ENCODE data around the gene SNAPC2. TPM values are rescaled to one million over a fixed set of nuclear protein-coding genes. Genes with fewer than 3 reads are reported as not detected.
A peak's percentile ranks its signal among the peaks of the same experiment; 100 is the strongest.

The SNAPC2 gene
- total RNA-seq, 4 donors from 2014 or later = 11.4 to 35.9 (median 13.0) TPM

DNA sequence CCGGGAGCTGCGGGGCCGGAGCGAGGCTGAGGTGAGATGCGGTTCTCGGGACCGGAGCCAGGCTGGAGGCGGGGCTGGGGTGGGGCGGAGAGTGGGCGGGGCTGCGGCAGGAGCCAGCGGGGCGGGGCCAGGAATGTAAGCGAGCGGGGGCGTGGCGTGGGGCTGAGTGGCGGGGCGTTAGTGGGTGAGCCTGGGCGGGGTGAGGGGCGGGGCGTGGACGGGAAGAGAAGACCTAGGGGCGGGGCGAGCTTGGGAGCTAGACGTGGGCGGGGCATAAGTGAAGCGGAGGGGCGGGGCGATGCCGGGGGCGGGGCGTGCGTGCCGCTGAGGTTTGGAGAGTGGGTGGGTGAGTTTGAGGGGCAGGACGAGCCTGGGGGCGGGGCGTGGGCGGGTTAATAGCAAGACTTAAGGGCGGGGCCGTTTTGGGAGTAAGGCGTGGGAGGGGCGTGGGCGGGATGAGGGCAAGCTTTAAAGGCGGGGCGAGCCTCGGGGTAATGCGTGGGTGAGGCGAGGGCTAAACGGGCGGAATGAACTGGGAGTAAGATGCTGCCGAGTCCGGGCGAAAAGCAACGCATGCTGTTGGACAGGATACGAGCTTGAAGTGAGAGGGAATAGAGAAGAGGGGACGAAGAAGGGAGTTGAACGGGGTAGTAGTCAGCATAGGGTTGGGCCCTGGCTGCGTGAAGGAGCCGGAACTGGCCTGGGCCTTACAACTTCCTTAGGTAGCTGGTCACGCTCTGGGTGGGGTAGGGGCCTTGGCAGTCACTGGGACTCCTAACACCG, 572 bp downstream of the SNAPC2 start:
- intact Hi-C loops (cut with DNase I; ENCODE audit: low total_unique reads) (no loop called here), in situ Hi-C loops (cut with MboI; ENCODE audit: low pct_ligation_motif_present in 1 of 4, low pct_unique_long_range_greater_than_20kb in 1 of 4, low sequenced_read_pairs in 3 of 4) (no loop called here)
- WGBS, 2 donors (ENCODE audit: low coverage in 1 of 2) = 0% methylated on average over 20 to 51 of the region's 62 CpGs
- peak; percentile 100 for DNase-seq
- peaks cover 40% of the 10 kb centered on the region for H3K27me3 ChIP-seq
- H3K36me3 ChIP-seq = peaks cover 0 to 10% (median 0%) of the 10 kb centered on the region in 4 donors
- H3K4me3 ChIP-seq = peak overlapping the region; percentile 67 to 83 (median 71)
- peak; percentile 38 to 73 (median 71) for TF ChIP-seq POLR2AphosphoS5 (IDR thresholded peaks at IDR 0.05)
- TF ChIP-seq, protein P1, sequence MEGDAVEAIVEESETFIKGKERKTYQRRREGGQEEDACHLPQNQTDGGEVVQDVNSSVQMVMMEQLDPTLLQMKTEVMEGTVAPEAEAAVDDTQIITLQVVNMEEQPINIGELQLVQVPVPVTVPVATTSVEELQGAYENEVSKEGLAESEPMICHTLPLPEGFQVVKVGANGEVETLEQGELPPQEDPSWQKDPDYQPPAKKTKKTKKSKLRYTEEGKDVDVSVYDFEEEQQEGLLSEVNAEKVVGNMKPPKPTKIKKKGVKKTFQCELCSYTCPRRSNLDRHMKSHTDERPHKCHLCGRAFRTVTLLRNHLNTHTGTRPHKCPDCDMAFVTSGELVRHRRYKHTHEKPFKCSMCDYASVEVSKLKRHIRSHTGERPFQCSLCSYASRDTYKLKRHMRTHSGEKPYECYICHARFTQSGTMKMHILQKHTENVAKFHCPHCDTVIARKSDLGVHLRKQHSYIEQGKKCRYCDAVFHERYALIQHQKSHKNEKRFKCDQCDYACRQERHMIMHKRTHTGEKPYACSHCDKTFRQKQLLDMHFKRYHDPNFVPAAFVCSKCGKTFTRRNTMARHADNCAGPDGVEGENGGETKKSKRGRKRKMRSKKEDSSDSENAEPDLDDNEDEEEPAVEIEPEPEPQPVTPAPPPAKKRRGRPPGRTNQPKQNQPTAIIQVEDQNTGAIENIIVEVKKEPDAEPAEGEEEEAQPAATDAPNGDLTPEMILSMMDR (IDR thresholded peaks at IDR 0.05) = peak in 1 of 5 experiments; percentile 9
- no peak for TF ChIP-seq EP300 (IDR thresholded peaks at IDR 0.05; ENCODE audit: low read depth)
- TF ChIP-seq POLR2A (IDR thresholded peaks at IDR 0.05) = peak; percentile 70
- H3K9me3 ChIP-seq = no peaks in the 10 kb centered on the region
- H3K27ac ChIP-seq = peak overlapping the region; percentile 88 to 99 (median 94)
- peaks cover 31 to 67% (median 55%) of the 10 kb centered on the region in 4 donors for H3K4me1 ChIP-seq

DNA sequence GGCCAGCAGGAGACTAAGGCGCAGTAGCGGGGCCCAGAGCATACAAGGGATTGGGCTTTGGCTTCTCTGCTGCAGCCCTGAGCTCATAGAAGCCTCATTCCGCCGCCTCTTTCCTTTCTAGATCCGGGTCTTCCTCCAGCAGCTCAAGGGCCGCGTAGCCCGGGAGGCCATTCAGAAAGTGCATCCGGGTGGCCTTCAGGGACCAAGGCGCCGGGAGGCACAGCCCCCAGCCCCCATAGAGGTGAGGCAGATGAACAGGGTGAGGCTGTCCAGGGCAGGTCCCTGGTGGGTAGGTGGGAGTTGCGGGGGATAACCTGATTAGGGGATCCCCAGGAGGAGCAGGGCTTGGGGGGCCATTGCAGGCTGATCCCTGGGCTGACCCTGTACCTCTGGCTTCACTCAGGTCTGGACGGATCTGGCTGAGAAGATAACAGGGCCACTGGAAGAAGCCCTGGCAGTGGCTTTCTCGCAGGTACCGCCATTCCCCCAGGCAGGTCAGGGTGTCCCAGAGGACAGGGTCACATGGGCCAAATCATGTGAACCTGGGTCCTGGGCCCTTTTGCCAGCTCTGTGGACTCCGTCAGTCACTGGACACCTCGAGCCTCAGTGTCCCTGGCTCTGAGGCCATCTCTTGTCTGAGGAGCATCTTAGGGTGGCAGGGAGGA, 1.3 kb downstream of the SNAPC2 start:
- intact Hi-C loops (cut with DNase I; ENCODE audit: low total_unique reads) (no loop called here), in situ Hi-C loops (cut with MboI; ENCODE audit: low pct_ligation_motif_present in 1 of 4, low pct_unique_long_range_greater_than_20kb in 1 of 4, low sequenced_read_pairs in 3 of 4) (no loop called here)
- peaks cover 0 to 10% (median 0%) of the 10 kb centered on the region in 4 donors for H3K36me3 ChIP-seq
- peaks cover 27 to 64% (median 52%) of the 10 kb centered on the region in 4 donors for H3K4me1 ChIP-seq
- peak overlapping the region; percentile 29 to 73 (median 45) for H3K4me3 ChIP-seq
- H3K27ac ChIP-seq = peak overlapping the region; percentile 88 to 97 (median 91)
- TF ChIP-seq POLR2A (IDR thresholded peaks at IDR 0.05) = peak; percentile 5
- TF ChIP-seq, protein P1 (IDR thresholded peaks at IDR 0.05) = no peak
- no peak for TF ChIP-seq POLR2AphosphoS5 (IDR thresholded peaks at IDR 0.05)
- TF ChIP-seq EP300 (IDR thresholded peaks at IDR 0.05; ENCODE audit: low read depth) = no peak
- WGBS, 2 donors (ENCODE audit: low coverage in 1 of 2) = 40% methylated on average over 16 of the region's 17 CpGs; no CpG with 5 or more reads in 1 of the 2 donors
- DNase-seq = no peak
- H3K27me3 ChIP-seq = peaks cover 33% of the 10 kb centered on the region
- no peaks in the 10 kb centered on the region for H3K9me3 ChIP-seq

DNA sequence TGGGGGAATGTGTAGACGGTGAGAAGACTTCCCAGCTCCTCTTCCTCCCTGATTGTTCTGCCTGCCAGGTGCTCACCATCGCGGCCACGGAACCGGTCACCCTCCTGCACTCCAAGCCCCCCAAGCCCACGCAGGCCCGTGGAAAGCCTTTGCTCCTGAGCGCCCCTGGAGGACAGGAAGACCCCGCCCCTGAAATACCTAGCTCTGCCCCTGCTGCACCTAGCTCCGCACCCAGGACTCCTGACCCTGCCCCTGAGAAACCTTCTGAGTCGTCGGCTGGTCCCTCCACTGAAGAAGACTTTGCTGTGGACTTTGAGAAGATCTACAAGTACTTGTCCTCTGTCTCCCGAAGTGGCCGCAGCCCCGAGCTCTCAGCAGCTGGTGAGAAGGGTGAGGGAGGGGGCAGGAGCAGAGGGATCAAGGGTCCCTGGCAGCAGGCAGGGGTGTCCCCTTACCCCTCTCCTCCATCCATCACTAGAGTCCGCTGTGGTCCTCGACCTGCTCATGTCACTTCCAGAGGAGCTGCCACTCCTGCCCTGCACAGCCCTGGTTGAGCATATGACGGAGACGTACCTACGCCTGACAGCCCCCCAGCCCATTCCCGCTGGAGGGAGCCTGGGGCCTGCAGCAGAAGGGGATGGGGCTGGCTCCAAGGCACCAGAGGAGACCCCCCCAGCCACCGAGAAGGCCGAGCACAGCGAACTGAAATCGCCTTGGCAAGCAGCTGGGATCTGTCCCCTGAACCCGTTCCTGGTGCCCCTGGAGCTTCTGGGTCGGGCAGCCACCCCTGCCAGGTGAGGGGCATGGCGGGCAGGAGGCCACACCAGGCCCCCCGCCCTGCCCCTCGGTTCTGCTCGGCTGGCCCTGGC, 2.1 kb downstream of the SNAPC2 start:
- Histone ChIP-seq H3K27me3 (peaks cover 25% of the 10 kb centered on the region), H3K4me3 (no peak overlapping the region), H3K9me3 (no peaks in the 10 kb centered on the region), H3K4me1 (peaks cover 33 to 64% (median 52%) of the 10 kb centered on the region in 4 donors), H3K36me3 (peaks cover 0 to 10% (median 0%) of the 10 kb centered on the region in 4 donors), H3K27ac (peak overlapping the region; percentile 88 to 97 (median 91))
- 94% methylated on average over 30 of the region's 31 CpGs; no CpG with 5 or more reads in 1 of the 2 donors for WGBS, 2 donors (ENCODE audit: low coverage in 1 of 2)
- no peak for TF ChIP-seq POLR2A (IDR thresholded peaks at IDR 0.05)
- TF ChIP-seq, protein P1 (IDR thresholded peaks at IDR 0.05) = no peak
- TF ChIP-seq EP300 (IDR thresholded peaks at IDR 0.05; ENCODE audit: low read depth) = no peak
- TF ChIP-seq POLR2AphosphoS5 (IDR thresholded peaks at IDR 0.05) = no peak
- in situ Hi-C loops (cut with MboI; ENCODE audit: low pct_ligation_motif_present in 1 of 4, low pct_unique_long_range_greater_than_20kb in 1 of 4, low sequenced_read_pairs in 3 of 4) (no loop called here), intact Hi-C loops (cut with DNase I; ENCODE audit: low total_unique reads) (no loop called here)
- no peak for DNase-seq

Data from transverse colon (tissue), 4 donors.